HL-60 (cell line): ENCODE measurements around the gene ZNF689.
A peak's percentile ranks its signal among the peaks of the same experiment; 100 is the strongest.
"Not testable (repeated sequence)": the region's sequence is repeated elsewhere in the genome, so short reads cannot be mapped to it uniquely, and the experiment has no call there.

Experiments used
- DNase-seq, 2 experiments: peaks; one replicate each; pipeline ENCODE4 v3.0.0-alpha.2; 2010 to 2020; ENCODE audit warnings: low read depth in 1 of 2, low spot score in 1 of 2
- H3K27ac ChIP-seq: fragments of 250-450 bp; sonication (Bioruptor Pico); replicated peaks from 2 replicates; pipeline ENCODE4 v1.5.1; 2020; ENCODE audit warnings: mild to moderate bottlenecking, moderate library complexity
- H3K27me3 ChIP-seq: fragments of 250-450 bp; sonication (Bioruptor Pico); 2 replicates; pipeline ENCODE4 v1.5.1; 2021; ENCODE audit warnings: mild to moderate bottlenecking, moderate library complexity; ENCODE audit not compliant: insufficient read depth, poor library complexity, severe bottlenecking
- H3K4me3 ChIP-seq: replicated peaks from 2 replicates; pipeline ENCODE4 v1.5.1; 2011; ENCODE audit warnings: mild to moderate bottlenecking, control low read depth, low read length; ENCODE audit not compliant: insufficient read depth
- CTCF ChIP-seq: IDR thresholded peaks from one replicate; pipeline ENCODE4 v1.5.1; 2011; ENCODE audit warnings: low read length, control low read depth, inconsistent platforms; ENCODE audit not compliant: insufficient read depth
- GABPA ChIP-seq: IDR thresholded peaks from 2 replicates; pipeline ENCODE4 v1.6.1; 2012; ENCODE audit warnings: low read depth
- POLR2AphosphoS5 ChIP-seq: IDR thresholded peaks from 2 replicates; pipeline ENCODE4 v1.6.1; 2012; ENCODE audit warnings: low read depth
- REST ChIP-seq: IDR thresholded peaks from 2 replicates; pipeline ENCODE4 v1.6.1; 2012; ENCODE audit warnings: low read depth; ENCODE audit not compliant: insufficient replicate concordance
- SPI1 ChIP-seq: IDR thresholded peaks from 2 replicates; pipeline ENCODE4 v1.6.1; 2012; ENCODE audit warnings: low read depth, mild to moderate bottlenecking, borderline replicate concordance

Gene ZNF689

GRCh38 chr16:30637944-30638343 lies 27.8 kb upstream of the ZNF689 start:
- Histone ChIP-seq H3K27ac (no peak overlapping the region), H3K27me3 (no peaks in the 10 kb centered on the region), H3K4me3 (no peak overlapping the region)
- peak in 1 of 2 experiments; percentile 64 for DNase-seq
- peak; percentile 73 for TF ChIP-seq CTCF
- no peak for TF ChIP-seq REST

GRCh38 chr16:30637139-30637538 lies 26.9 kb upstream of the ZNF689 start:
- H3K27me3 ChIP-seq, DNase-seq, H3K27ac ChIP-seq, H3K4me3 ChIP-seq: not testable (repeated sequence)

GRCh38 chr16:30636599-30636998 lies 26.4 kb upstream of the ZNF689 start:
- no peak for TF ChIP-seq POLR2AphosphoS5
- TF ChIP-seq SPI1 = no peak
- no peak for TF ChIP-seq CTCF
- H3K27me3 ChIP-seq = no peaks in the 10 kb centered on the region
- no peak overlapping the region for H3K4me3 ChIP-seq
- no peak for DNase-seq
- no peak overlapping the region for H3K27ac ChIP-seq

- H3K4me3 ChIP-seq = peak overlapping the region; percentile 32
- no peaks in the 10 kb centered on the region for H3K27me3 ChIP-seq
- H3K27ac ChIP-seq = peak overlapping the region; percentile 90
- no peak for DNase-seq
- TF ChIP-seq SPI1 (no peak), REST (no peak), CTCF (no peak), POLR2AphosphoS5 (no peak), GABPA (no peak)
Measured at GRCh38 chr16:30633526-30633925, 23.3 kb upstream of the ZNF689 start.

- DNase-seq = peak in 1 of 2 experiments; percentile 27
- not testable (repeated sequence) for H3K27me3 ChIP-seq, H3K4me3 ChIP-seq, H3K27ac ChIP-seq
Measured at GRCh38 chr16:30632454-30632853, 22.3 kb upstream of the ZNF689 start.
